HEK293T (cell line): ENCODE measurements around the gene ORC6.

Experiments used
- ARNT ChIP-seq: fragments of 450-650 bp; IDR thresholded peaks from 2 replicates; pipeline ENCODE4 v1.6.1; 2017; ENCODE audit warnings: mild to moderate bottlenecking
- BHLHE40 ChIP-seq: fragments of 450-650 bp; IDR thresholded peaks from 2 replicates; pipeline ENCODE4 v1.6.1; 2016; ENCODE audit warnings: mild to moderate bottlenecking, moderate library complexity, borderline replicate concordance
- FOXA1 ChIP-seq: fragments of 450-650 bp; IDR thresholded peaks from 2 replicates; pipeline ENCODE4 v1.6.1; 2016; ENCODE audit warnings: mild to moderate bottlenecking
- FOXK2 ChIP-seq: fragments of 450-650 bp; IDR thresholded peaks from 2 replicates; pipeline ENCODE4 v1.6.1; 2016; ENCODE audit warnings: mild to moderate bottlenecking
- FOXM1 ChIP-seq: fragments of 450-650 bp; IDR thresholded peaks from 2 replicates; pipeline ENCODE4 v1.6.1; 2017; ENCODE audit warnings: mild to moderate bottlenecking, borderline replicate concordance
- L3MBTL2 ChIP-seq: fragments of 450-650 bp; conservative IDR thresholded peaks from 2 replicates; pipeline ENCODE4 v1.6.1; 2016; ENCODE audit warnings: mild to moderate bottlenecking
- SP1 ChIP-seq: fragments of 450-650 bp; IDR thresholded peaks from 2 replicates; pipeline ENCODE4 v1.6.1; 2017
- SUZ12 ChIP-seq: fragments of 450-650 bp; IDR thresholded peaks from 2 replicates; pipeline ENCODE4 v1.6.1; 2016; ENCODE audit warnings: mild to moderate bottlenecking

- TF ChIP-seq SUZ12 (no peak), SP1 (no peak), FOXM1 (no peak), L3MBTL2 (no peak), FOXA1 (no peak), FOXK2 (no peak), BHLHE40 (no peak), ARNT (no peak)
Measured at GRCh38 chr16:46711106-46712058, 21.9 kb downstream of the ORC6 start.
